Prostate gland (tissue), 2 donors: ENCODE results near the gene ZNF177. TPM values are rescaled to one million over a fixed set of nuclear protein-coding genes. Genes with fewer than 3 reads are reported as not detected.

ENCODE experiments used
- DNase-seq: peaks from one replicate; pipeline ENCODE4 v3.0.0-alpha.2; 2019; ENCODE audit warnings: low spot score
- H3K27ac ChIP-seq, 2 donors: fragments of 200-600 bp; sonication (generic); 2 replicates each; pipeline ENCODE4 v1.5.1; 2017 to 2019
- H3K27me3 ChIP-seq: fragments of 200-600 bp; sonication (generic); replicated peaks from 2 replicates; pipeline ENCODE4 v1.5.1; 2019; ENCODE audit not compliant: insufficient read depth
- H3K36me3 ChIP-seq, 2 donors: fragments of 200-600 bp; sonication (generic); 1 replicate in 1 of 2; 2 replicates in 1 of 2; pipeline versions ENCODE4 v1.5.1 to v1.8.1; 2017 to 2019
- H3K4me1 ChIP-seq: fragments of 200-600 bp; sonication (generic); replicated peaks from 2 replicates; pipeline ENCODE4 v1.5.1; 2019
- H3K4me3 ChIP-seq, 2 donors: fragments of 200-600 bp; sonication (generic); 2 replicates each; pipeline ENCODE4 v1.5.1; 2017 to 2019
- H3K9me3 ChIP-seq: fragments of 200-600 bp; sonication (generic); 2 replicates; pipeline ENCODE4 v1.5.1; 2017
- POLR2A ChIP-seq: fragments of 450-650 bp; IDR thresholded peaks from one replicate; pipeline ENCODE4 v1.6.1; 2016; ENCODE audit warnings: antibody characterized with exemption, mild to moderate bottlenecking
- POLR2AphosphoS5 ChIP-seq: sonication (generic); formaldehyde crosslinking; IDR thresholded peaks from one replicate; pipeline ENCODE4 v1.6.1; 2017; ENCODE audit warnings: antibody characterized with exemption
- WGBS: methylation state at CpG from one replicate; pipeline ENCODE4 v1.1.5; 2018; 5-methylcytosine and 5-hydroxymethylcytosine counted together
- intact Hi-C: fragments of 100-400 bp; cut with DNase I; formaldehyde crosslinking; loops from one replicate; pipeline ENCODE4 v1.14.2; 2022
- total RNA-seq, 2 donors: library from RNA; depleted of rRNA; stranded (reverse); fragments of >200 nt; gene quantifications; one replicate each; pipeline ENCODE4 v1.1.0, GENCODE V29; 2016
- TF ChIP-seq, protein P1 (sequence below), 4 experiments: fragments of 200-600 bp in 2 of 4; fragments of 450-650 bp in 2 of 4; sonication (generic) in 2 of 4; IDR thresholded peaks; 1 replicate in 3 of 4; 2 replicates in 1 of 4; pipeline ENCODE4 v1.5.1; 2016 to 2019; ENCODE audit warnings: antibody characterized with exemption in 4 of 4, mild to moderate bottlenecking in 2 of 4, moderate library complexity in 2 of 4

Gene ZNF177
- total RNA-seq, 2 donors from 2014 or later: 7.1 to 8.1 TPM

DNA sequence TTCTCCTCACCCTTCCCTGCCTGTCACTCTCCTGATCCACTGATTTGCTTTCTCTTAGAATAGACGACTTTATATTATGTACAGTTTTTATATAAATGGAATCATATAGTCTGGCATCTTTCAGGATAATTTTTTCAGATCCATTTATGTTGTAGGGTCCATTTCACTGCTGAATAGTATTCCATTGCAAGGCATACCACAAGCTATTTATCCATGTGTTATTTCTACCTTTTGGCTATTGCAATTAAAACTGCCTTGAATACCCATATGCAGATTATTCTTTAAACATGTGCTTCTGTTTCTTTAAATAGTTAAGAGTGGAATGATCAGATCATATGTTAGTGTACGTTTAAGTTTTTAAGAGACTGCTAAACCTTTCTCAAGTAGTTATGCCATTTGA, 17.8 kb upstream of the ZNF177 start:
- H3K4me3 ChIP-seq: no peak overlapping the region
- TF ChIP-seq, protein P1, sequence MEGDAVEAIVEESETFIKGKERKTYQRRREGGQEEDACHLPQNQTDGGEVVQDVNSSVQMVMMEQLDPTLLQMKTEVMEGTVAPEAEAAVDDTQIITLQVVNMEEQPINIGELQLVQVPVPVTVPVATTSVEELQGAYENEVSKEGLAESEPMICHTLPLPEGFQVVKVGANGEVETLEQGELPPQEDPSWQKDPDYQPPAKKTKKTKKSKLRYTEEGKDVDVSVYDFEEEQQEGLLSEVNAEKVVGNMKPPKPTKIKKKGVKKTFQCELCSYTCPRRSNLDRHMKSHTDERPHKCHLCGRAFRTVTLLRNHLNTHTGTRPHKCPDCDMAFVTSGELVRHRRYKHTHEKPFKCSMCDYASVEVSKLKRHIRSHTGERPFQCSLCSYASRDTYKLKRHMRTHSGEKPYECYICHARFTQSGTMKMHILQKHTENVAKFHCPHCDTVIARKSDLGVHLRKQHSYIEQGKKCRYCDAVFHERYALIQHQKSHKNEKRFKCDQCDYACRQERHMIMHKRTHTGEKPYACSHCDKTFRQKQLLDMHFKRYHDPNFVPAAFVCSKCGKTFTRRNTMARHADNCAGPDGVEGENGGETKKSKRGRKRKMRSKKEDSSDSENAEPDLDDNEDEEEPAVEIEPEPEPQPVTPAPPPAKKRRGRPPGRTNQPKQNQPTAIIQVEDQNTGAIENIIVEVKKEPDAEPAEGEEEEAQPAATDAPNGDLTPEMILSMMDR (IDR thresholded peaks at IDR 0.05): no peak
- TF ChIP-seq POLR2A: no peak
- TF ChIP-seq POLR2AphosphoS5: no peak
- H3K27me3 ChIP-seq: no peaks in the 10 kb centered on the region
- H3K4me1 ChIP-seq: no peaks in the 10 kb centered on the region
- intact Hi-C loops: no loop called here
- H3K9me3 ChIP-seq: peaks cover 4% of the 10 kb centered on the region
- H3K27ac ChIP-seq: no peak overlapping the region
- DNase-seq: no peak
- 95% methylated on average over 2 of the region's 2 CpGs for WGBS
- peaks cover 11 to 22% of the 10 kb centered on the region in 2 donors for H3K36me3 ChIP-seq

DNA sequence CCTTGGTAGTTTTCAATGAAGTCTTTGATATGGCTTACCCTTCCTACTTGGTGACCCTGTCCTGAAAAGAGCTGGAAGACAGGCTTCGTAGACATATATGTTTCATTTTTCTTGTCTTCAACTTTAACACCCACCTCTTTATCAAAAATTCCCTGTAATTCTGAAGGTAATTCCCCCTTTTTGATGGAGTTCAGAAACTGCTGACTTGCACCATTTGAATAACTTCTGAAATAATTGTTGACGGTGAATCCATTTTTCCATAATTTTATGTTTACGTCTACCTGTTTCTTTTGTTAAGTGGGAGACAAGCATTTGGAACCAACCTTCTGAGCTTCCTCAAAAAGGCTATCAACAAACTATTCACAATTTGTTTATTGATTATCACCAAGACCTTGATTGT, 14.6 kb upstream of the ZNF177 start:
- intact Hi-C loops: no loop called here
- peaks cover 4% of the 10 kb centered on the region for H3K9me3 ChIP-seq
- no peak overlapping the region for H3K4me3 ChIP-seq
- DNase-seq: no peak
- TF ChIP-seq, protein P1 (IDR thresholded peaks at IDR 0.05): no peak
- no peak for TF ChIP-seq POLR2AphosphoS5
- TF ChIP-seq POLR2A: no peak
- H3K4me1 ChIP-seq: no peaks in the 10 kb centered on the region
- WGBS: 98% methylated on average over 3 of the region's 3 CpGs
- H3K36me3 ChIP-seq: peaks cover 1 to 5% of the 10 kb centered on the region in 2 donors
- H3K27ac ChIP-seq: no peak overlapping the region
- H3K27me3 ChIP-seq: no peaks in the 10 kb centered on the region

DNA sequence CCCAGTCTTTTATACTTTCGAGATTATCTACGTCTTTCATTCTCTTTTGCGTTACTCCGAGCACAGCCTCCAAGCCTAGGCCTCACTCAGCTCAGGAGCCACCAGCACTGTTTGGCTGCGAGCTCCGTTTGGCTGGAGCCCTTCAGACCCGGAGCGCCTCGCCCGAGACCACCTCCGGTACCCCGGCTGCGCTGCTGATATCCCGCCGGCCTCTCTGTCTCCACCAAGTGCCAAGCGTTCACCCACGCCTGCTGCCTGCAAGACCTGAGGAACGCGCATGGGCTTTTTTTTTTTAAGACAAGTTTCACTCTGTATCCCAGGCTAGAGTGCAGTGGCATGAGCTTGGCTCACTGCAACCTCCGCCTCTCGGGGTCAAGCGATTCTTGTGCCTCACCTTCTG, 14.1 kb upstream of the ZNF177 start:
- Histone ChIP-seq H3K4me3 (no peak overlapping the region), H3K27ac (no peak overlapping the region), H3K4me1 (no peaks in the 10 kb centered on the region), H3K36me3 (peaks cover 0 to 1% of the 10 kb centered on the region in 2 donors), H3K9me3 (peaks cover 4% of the 10 kb centered on the region), H3K27me3 (no peaks in the 10 kb centered on the region)
- intact Hi-C loops: no loop called here
- TF ChIP-seq POLR2A: no peak
- TF ChIP-seq, protein P1 (IDR thresholded peaks at IDR 0.05): no peak
- TF ChIP-seq POLR2AphosphoS5: no peak
- 99% methylated on average over 22 of the region's 22 CpGs for WGBS
- no peak for DNase-seq

DNA sequence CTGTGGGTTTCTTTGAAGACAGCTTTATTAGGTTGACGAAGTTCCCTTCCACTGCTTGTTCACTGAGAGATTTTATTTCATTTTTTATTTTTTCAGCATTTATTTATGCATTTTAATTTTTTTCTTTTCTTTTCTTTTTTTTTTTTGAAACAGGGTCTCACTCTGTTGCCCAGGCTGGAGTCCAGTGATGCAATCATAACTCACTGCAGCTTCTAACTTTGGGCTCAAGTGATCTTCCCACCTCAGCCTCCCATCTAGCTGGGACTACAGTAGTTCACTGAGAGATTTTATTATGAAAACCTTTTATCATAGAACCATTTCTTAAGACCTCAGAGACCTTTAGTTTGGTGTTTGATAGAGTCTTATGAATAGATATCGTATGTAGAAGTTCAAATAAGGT, 10.3 kb upstream of the ZNF177 start:
- 98% methylated on average over 2 of the region's 2 CpGs for WGBS
- Histone ChIP-seq H3K36me3 (no peaks in the 10 kb centered on the region), H3K27me3 (no peaks in the 10 kb centered on the region), H3K4me1 (no peaks in the 10 kb centered on the region), H3K9me3 (peaks cover 4% of the 10 kb centered on the region), H3K4me3 (no peak overlapping the region), H3K27ac (no peak overlapping the region)
- no peak for DNase-seq
- no peak for TF ChIP-seq POLR2A
- TF ChIP-seq POLR2AphosphoS5: no peak
- TF ChIP-seq, protein P1 (IDR thresholded peaks at IDR 0.05): no peak
- intact Hi-C loops: no loop called here

DNA sequence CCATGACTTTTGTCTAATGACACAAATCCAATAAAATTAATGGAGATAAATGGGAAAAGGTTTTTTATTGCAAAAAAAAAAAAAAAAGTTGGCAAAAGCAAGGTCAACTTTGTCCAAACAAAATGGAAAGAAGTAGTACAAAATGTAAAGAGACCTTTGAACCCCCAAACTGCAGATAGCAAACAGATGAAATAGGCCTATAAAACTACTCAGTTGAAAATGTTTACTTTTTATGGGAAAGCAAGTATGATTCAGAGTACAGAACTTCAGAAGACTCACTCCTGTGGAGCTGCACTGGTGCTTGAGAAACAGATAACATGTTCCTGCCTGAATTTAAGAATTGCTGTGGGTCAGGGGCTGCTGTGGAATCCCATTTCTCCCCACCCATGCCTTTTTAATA, 9.8 kb upstream of the ZNF177 start:
- Histone ChIP-seq H3K9me3 (peaks cover 4% of the 10 kb centered on the region), H3K4me1 (no peaks in the 10 kb centered on the region), H3K27ac (no peak overlapping the region), H3K4me3 (no peak overlapping the region), H3K36me3 (no peaks in the 10 kb centered on the region), H3K27me3 (no peaks in the 10 kb centered on the region)
- no peak for DNase-seq
- TF ChIP-seq, protein P1 (IDR thresholded peaks at IDR 0.05): no peak
- TF ChIP-seq POLR2A: no peak
- no peak for TF ChIP-seq POLR2AphosphoS5
- intact Hi-C loops: no loop called here
